NCI-H2227 treated with DMSO at 0.1 percent for 48 hours (cell line): ENCODE measurements around the gene BLCAP.
"Not testable (repeated sequence)": the region's sequence is repeated elsewhere in the genome, so short reads cannot be mapped to it uniquely, and the experiment has no call there.

ENCODE experiments used
- DNase-seq: peaks from one replicate; lab custom pipeline; 2025; lab: John Stamatoyannopoulos, UW

Gene BLCAP

GRCh38 chr20:37527638-37528445 lies at the start of gene BLCAP:
Gene BLCAP, minus strand, starts transcription at chr20:37527876. Its CDS starts 8,702 bp downstream, at chr20:37519174.
- DNase-seq, result peak; percentile 98

DNA sequence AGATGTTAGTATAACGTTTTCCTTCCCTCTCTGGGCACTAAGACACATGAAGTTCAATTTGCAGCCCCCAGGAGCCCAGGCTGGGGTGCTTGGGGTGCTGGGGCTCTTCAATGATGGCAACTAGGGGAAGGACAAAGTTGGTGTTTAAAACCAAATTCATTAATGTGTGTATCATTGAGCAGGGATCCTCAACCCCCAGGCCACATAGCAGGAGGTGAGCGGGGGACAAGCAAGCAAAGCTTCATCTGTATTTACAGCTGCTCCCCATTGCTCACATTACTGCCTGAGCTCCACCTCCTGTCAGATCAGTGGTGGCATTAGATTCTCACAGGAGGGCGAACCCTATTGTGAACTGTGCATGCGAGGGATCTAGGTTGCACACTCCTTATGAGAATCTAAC lies 49.8 kb upstream of the BLCAP start:
- DNase-seq, result not testable (repeated sequence)

DNA sequence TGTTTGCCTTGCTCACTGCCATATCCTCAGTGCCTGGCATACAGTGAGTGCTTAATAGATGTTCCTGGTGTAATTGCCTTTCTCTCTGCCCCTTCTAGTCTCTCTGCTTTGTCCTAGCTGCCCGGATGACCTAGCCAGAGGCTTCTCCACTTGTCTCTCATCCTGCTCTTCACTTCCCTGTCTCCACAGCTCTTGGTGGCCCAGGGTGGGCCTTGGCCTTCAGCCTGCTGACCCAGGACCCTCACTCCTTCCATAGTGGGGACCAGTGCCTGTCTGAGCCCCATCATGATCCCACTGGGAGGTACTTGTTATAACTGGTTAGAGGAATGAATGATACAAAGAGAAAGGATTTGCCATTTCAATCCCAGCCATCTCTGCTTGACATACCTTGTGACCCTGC lies 49.2 kb upstream of the BLCAP start:
- no peak for DNase-seq

DNA sequence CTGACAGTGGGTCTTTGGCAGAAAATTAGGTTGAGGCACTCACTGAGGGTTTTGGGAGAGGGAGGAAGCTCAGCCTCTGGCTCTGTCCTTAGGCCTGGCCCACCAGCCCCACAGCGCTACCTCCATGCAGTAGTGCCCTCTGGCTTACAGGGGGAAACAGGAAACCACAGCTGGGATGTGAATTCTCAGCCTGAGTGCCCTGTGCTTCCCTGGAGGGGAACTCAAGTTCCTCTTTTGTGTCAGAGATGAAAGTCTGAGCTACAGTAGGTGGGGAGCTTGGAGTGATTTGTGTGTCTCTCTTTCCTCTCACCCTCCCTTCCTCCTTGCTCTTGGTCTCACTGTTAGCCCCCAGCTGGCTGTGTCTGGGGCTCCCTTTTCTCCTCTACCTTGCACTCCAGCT lies 48.2 kb upstream of the BLCAP start:
- no peak for DNase-seq

DNA sequence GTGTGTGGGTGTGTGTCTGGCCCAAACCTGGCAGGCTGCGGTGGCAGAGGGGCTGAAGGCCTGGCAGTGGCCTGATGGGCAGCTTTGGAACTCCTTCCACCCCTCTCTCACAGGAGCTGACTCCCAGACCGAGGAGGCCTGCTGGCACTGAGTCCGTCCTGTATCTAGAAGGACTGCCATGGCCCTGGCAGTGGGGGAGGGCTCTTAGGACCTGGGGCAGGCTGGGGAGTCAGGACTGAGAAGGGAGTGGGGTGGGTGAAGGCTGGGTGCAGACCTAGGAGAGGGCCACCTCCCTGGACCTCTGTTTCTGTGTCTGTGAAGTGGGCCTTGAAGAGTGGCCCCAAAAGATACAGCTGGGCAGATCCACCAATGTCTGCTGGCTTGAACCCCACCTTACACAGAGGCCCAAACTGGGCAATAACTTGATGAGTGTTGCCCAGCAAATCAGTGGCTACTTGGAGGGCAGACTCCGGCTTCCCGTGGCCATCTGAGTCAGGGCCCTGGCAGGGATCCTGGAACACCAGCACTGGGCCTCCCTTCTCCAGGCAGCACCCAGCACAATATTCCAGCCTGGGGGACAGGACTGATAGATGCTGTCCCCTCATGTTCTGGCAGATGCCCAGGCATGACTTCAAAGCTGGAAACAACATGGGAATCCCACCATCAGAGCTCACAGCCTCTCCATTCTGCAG lies 46.7 kb upstream of the BLCAP start:
- no peak for DNase-seq

DNA sequence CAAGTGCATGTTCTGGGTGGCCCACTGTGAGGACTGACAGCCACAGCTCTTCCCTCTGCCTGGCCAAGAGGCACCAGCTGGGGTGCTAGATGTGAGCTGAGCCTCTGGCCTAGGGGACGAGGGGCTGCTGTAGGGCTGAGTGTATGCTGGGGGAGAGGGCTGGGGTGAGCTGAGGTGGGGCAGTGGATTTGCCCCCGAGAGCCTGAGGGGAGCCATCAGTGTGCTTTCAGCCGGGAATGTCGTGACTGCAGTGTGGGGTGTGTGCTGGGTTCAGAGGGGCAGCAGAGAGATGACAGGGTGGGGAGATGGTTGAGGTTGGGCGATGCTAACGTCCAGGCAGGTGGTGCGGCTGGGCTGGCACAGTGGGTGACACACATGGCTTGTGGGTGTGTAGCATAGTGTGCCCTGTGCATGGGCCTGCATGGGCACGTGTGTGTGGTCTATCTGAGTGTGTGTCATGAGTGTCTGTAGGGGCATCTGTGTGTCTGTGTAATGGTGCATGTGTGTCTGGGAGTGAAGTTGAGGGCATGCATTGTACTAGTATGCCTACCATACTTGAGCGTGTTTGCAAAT lies 46.0 kb upstream of the BLCAP start:
- DNase-seq, result no peak

- DNase-seq, result no peak
Observed at GRCh38 chr20:37571033-37571432, 43.4 kb upstream of the BLCAP start.

DNA sequence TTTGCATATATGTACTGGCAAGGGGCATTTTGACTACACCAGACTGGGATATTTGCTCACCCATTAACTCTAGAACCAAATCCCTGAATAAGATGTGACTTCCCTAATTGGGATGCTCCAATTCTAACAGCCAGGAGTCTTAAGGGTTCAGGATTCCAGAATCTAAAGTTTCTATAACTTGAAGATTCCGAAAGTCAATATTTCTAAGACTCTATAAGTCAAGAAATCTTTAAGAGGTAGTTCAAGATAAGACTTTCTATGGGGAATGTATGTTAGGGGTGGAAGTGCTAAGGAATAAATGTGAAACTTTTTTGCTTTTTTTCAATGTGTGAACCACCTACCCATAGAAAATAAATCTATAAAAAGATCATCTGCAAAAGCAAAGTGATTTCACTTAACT lies 42.7 kb upstream of the BLCAP start:
- DNase-seq, result no peak

DNA sequence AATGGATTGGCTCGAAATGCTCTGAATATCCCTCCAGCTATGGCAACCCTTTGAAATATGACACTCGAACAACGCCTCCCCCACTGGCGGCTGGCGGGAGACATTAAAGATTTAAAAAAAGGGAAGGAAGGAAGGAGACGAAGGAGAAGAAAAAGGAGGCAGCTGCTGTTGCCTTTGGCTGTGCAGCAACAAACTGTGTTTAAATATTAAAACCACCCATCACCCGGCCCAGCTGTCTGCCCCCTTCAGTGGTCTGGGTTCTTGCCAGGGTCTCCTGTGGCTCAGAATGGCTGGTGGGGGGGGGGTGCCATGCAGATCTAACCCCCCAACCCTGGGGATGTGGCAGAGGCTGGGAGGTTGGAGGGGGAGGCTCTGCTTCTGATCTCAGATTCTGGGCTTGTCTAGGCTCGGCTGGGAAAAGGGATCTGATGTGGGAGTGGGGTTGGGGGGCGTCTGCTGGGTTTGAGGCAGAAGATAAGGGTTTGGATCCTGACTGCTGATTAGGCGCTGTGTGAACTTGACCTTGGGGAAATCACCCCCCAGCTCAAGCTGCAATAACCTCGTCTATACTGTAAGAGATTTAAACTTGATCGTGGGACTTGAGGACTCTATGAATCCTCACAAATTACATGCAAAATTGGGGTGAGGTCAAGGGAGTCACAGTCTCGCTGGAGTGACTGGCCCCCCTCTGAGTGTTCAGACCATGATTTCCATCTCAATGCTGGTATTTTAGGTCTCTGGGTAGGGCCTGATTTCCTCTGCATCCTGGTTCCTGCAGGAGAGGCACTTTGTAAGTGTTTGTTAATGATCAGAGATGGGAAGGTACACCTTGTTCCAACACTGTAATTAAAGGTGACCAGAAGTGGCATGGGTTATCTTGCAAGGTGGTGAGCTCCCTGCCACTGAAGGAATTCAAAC lies 40.3 kb upstream of the BLCAP start:
- DNase-seq, result peak; percentile 68

DNA sequence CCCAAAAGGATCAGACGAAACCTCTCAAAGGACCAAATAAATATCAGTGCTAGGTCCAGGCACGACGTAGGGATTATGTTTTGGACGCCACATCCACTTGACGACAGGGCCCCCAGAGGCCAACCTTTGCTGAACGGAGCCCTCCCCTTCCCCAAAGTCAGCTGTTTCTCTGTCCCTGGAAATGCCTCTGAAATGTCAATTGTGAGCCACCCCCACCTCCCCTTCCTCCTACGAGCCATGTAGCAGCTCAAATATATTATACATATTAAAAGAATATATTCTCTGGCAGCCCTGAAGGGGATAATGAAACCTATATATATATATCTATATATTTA lies 39.6 kb upstream of the BLCAP start:
- no peak for DNase-seq

DNA sequence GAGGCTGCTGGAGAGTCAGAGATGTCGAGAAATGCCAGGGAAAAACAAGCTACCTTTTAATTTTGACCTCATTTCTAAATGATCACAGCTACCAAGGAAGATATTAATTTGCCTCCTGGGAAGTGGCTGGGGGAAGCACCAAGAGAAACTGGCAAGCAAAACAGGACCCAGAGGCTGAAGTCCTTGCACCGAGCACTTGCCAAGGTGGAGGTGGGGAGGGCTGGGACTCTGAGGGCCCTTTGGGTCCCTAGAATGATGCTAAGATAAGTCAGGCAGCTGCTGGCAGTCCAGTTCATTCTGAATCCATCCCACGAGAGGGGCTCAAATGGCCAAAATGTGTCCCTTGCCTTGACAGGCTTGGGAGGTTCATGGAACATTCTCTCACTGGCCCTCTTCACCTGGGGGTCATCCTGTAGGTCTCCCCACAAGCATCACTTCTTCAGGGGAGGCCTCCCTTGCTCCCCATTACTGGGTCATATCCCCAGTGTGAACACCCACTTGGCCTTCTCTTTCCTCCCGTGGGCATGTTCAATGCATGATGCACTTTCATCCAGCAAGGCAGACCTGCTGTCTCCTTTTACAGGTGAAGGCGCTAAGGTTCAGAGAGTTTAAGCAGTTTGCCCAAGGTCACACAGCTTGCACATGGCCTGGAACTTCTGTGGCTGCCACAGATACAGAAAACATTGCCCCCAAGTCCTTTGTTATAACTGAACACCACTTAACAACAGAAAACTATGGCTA lies 39.1 kb upstream of the BLCAP start:
- no peak for DNase-seq

DNA sequence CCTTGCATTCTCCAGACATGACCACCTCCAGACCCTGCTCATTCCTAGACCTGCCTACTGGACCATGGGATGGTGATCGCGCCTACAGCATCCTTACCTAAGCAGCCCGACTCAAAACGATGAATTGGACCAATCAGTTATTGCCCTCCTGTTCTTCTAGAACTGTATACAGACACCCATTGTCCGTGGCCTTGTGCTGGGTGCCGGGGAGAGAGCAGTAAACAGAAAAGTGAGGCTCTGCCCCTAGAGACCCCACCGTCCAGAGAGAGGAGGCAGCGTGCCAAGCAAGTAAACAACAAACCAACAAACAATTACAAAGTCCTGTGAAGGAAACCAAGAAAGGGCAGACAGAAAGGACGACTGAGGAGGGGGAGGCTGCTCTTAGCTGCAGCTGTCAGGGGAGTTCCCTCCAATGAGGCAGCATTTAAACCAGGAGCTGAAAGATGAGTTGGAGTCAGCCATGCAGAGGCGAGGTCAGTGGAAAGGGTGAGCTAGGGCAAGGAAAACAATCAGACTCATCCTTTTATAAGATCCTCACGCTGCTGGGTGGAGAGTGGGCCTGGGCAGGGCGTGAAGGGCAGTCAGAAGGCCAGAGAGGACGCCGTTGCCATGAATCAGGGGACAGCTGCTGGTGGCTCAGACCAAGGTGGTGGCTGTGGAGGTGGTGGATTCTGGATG lies 37.6 kb upstream of the BLCAP start:
- DNase-seq, result peak; percentile 80

- DNase-seq, result peak; percentile 60
Observed at GRCh38 chr20:37564388-37565133, 36.9 kb upstream of the BLCAP start.

DNA sequence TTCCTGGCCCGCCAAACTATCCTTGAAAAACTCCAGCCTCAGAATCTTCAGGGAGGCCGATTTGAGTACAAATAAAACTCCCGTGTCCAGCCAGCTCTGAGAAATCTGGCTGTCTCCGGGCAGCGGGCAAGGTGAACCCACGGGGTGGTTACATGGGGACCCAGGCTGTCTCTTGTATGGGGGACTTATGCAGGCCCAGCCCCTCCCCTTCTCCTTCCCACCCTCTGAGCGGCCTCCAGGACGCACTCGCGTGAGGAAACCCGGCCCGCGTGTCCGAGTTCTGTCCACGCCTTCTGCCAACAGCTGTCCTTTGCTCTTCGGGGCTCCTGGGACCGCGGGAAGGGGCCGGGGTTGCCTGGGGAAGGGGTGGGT lies 36.3 kb upstream of the BLCAP start:
- no peak for DNase-seq

GRCh38 chr20:37562695-37563480 lies 35.2 kb upstream of the BLCAP start:
- no peak for DNase-seq

DNA sequence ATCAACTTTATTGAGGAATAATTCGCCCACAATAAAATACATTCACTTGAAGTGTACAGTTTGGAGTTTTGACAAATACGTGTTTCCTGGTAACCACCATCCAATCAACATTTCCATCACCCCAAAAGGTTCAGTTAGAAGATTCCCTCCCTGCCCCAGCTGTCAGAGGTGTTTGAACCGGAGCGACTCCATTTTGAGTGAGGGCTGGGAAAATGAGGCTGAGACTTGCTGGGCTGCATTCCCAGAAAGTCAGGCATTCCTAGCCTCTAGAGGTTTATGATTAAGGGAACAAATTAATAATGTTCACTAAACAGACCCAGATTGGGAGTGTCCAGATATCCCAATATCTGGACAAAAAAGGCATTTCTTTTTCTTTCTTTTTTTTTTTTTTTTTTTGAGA lies 33.0 kb upstream of the BLCAP start:
- DNase-seq, result no peak

GRCh38 chr20:37559312-37560027 lies 31.8 kb upstream of the BLCAP start:
- DNase-seq, result no peak

DNA sequence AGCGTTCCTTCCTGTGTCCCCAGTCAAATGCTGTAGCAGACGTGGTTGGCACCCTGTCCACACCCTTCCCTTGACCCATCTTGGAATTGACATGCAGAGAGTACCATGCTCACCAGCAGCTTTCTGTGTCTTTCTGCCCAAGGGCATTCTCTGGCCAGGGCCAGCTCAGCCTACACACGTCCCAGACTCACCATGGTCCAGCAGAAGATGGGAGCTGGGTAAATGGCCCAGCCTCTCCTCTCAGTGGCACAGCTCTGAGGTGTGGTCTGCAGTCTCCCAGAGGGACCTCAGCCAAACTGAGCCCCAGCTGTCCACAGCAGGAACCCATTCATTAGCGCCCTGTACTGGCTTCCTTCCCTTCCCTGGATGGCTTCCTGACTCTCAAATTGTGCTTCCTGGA lies 31.1 kb upstream of the BLCAP start:
- DNase-seq, result no peak

- no peak for DNase-seq
Observed at GRCh38 chr20:37558306-37558705, 30.6 kb upstream of the BLCAP start.
